ENCODE measurements around the gene SF3B3.

DNA sequence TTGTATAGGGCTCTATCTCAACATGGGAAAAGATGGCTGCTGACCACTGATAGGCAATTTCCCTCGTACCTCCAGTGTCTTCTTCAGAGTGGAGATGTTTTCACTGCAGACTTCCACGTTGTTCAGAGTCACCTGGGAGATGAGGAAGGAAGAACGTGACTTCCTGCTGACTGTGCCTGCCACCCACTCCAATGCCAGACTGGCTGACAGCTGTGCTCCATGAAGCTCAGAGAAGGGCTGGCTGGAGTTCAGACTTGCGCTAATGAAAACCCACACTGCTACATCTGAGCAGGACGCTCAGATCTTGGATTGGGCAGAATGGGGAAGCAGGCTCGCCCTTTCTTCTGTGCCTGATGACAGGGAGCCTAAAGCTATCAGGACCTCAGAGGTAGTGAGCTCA, 33.4 kb upstream of the SF3B3 start:
- TF ChIP-seq, protein P1, sequence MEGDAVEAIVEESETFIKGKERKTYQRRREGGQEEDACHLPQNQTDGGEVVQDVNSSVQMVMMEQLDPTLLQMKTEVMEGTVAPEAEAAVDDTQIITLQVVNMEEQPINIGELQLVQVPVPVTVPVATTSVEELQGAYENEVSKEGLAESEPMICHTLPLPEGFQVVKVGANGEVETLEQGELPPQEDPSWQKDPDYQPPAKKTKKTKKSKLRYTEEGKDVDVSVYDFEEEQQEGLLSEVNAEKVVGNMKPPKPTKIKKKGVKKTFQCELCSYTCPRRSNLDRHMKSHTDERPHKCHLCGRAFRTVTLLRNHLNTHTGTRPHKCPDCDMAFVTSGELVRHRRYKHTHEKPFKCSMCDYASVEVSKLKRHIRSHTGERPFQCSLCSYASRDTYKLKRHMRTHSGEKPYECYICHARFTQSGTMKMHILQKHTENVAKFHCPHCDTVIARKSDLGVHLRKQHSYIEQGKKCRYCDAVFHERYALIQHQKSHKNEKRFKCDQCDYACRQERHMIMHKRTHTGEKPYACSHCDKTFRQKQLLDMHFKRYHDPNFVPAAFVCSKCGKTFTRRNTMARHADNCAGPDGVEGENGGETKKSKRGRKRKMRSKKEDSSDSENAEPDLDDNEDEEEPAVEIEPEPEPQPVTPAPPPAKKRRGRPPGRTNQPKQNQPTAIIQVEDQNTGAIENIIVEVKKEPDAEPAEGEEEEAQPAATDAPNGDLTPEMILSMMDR (conservative IDR thresholded peaks at IDR 0.05): no peak
- TF ChIP-seq EZH2 (IDR thresholded peaks at IDR 0.05; ENCODE audit: low read depth): no peak

Data from PC-9 (cell line).